ENCODE results near the gene TAF5L.

Gene TAF5L

DNA sequence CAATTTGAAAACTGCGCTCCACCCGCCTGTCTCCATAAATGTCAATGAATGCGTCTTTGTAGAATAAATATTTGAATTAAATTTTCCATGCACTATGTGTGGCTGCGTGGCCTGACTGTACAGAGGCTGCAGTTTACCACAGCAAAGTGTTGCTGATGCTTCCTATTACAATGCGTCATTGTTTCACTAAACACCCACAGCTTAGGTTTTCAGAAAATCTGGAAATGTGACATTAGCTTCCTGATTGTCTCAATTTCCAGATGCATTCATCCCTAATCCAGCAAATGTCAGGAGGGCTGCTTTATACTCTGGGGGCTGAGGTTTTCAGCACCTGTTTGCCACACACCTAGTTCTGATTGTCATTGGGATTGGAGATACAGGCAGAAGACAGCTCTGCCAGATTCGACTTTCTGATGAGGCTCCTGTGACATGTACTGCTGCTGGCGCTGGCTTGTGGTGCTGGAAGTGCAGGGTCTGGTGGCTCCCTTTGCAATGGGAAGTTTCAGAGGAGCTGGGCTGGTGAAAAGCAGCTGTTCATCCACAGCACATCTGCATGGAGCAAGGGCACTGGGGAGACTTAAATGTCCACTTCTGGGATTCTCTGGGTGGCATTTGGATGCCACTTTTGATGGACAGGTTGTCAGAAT, 40.1 kb upstream of the TAF5L start:
- no peak overlapping the region for H3K4me3 ChIP-seq (ENCODE audit: low read length)
- DNase-seq (ENCODE audit: low read depth): no peak
- TF ChIP-seq, protein P1, sequence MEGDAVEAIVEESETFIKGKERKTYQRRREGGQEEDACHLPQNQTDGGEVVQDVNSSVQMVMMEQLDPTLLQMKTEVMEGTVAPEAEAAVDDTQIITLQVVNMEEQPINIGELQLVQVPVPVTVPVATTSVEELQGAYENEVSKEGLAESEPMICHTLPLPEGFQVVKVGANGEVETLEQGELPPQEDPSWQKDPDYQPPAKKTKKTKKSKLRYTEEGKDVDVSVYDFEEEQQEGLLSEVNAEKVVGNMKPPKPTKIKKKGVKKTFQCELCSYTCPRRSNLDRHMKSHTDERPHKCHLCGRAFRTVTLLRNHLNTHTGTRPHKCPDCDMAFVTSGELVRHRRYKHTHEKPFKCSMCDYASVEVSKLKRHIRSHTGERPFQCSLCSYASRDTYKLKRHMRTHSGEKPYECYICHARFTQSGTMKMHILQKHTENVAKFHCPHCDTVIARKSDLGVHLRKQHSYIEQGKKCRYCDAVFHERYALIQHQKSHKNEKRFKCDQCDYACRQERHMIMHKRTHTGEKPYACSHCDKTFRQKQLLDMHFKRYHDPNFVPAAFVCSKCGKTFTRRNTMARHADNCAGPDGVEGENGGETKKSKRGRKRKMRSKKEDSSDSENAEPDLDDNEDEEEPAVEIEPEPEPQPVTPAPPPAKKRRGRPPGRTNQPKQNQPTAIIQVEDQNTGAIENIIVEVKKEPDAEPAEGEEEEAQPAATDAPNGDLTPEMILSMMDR (conservative IDR thresholded peaks at IDR 0.05; ENCODE audit: low read depth, low read length): no peak

DNA sequence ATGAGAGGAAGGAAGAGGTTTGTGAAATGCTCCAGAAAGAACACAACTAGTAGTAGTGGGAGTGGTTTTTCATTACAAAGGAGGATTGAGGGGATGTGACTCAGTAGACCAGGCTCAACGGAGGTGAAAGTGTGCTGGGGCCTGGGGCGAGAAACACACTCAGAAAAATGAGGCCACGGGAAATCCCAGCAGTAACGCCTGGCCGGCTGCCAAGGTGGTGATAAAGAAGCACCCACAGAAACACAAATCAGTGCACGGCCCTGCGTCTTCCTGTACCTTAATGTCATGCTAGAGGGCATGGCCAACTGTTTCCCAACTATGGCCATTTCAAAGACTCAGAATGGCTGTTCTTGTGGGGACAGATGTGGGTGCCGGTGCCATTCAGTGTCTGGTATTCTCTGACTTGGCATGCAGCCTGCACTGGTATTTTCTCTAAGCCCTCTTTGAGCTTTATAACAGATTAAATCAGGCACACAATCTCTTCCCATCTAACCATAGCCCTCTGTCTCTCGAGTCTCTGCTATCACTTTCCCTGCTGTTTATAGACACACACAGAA, 38.3 kb upstream of the TAF5L start:
- TF ChIP-seq, protein P1 (conservative IDR thresholded peaks at IDR 0.05; ENCODE audit: low read depth, low read length): no peak
- H3K4me3 ChIP-seq (ENCODE audit: low read length): no peak overlapping the region
- DNase-seq (ENCODE audit: low read depth): peak; percentile 54

- TF ChIP-seq, protein P1 (conservative IDR thresholded peaks at IDR 0.05; ENCODE audit: low read depth, low read length): no peak
- DNase-seq (ENCODE audit: low read depth): no peak
- no peak overlapping the region for H3K4me3 ChIP-seq (ENCODE audit: low read length)
Measured at GRCh38 chr1:229661897-229662296, 36.0 kb upstream of the TAF5L start.

GRCh38 chr1:229661022-229661877, 35.3 kb upstream of the TAF5L start:
- peak; percentile 23 for DNase-seq (ENCODE audit: low read depth)
- TF ChIP-seq, protein P1 (conservative IDR thresholded peaks at IDR 0.05; ENCODE audit: low read depth, low read length): peak; percentile 97
- H3K4me3 ChIP-seq (ENCODE audit: low read length): no peak overlapping the region

DNA sequence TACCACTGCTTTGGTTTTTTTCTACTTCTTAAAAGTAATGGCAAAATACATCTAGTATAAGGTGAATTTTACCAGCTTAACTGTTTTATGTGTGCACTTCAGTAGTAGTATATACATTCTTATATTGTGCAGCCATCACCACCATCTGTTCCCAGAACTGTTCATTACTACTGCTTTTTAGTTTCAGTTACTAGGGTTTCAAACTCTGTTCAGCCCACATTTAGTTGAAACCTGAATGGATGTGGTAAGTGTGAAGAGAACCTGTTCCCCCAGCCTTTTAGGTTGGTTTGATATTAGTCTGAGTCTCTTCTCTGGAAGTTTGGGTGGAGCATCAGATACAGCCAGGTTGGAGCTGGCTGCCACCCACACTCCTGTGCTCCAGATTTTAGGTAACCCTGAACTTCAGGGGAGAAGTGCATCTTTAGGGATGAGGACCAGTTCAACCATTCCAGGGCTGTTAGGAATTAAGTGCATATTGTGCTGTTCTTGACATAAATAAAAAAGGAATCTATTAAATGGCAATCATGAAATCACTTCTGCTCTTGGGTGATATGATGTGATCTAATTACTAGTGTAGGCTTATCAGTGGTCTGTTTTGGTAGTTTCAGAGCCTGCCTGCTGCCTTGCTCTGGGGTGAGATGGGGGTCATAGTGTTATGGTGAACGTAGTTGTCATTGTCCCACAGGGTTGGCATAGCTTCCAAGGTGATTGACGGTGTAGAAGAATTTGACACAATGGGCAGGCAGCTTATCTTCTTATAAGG, 32.3 kb upstream of the TAF5L start:
- DNase-seq (ENCODE audit: low read depth): no peak
- no peak overlapping the region for H3K4me3 ChIP-seq (ENCODE audit: low read length)
- TF ChIP-seq, protein P1 (conservative IDR thresholded peaks at IDR 0.05; ENCODE audit: low read depth, low read length): no peak

GRCh38 chr1:229655781-229656180, 29.9 kb upstream of the TAF5L start:
- TF ChIP-seq, protein P1 (conservative IDR thresholded peaks at IDR 0.05; ENCODE audit: low read depth, low read length): no peak
- no peak overlapping the region for H3K4me3 ChIP-seq (ENCODE audit: low read length)
- no peak for DNase-seq (ENCODE audit: low read depth)
